ENCODE results near the gene MYMK. TPM values are rescaled to one million over a fixed set of nuclear protein-coding genes. Genes with fewer than 3 reads are reported as not detected.

The MYMK gene
- total RNA-seq, 1 experiment from 2014 or later, result not detected

GRCh38 chr9:133560311-133560710, 35.6 kb upstream of the MYMK start:
- no TSS peak for BruUV-seq (replicated peaks)
- Mint-ChIP-seq H3K4me3 (ENCODE audit: low read depth, unreplicated experiment) (no peak overlapping the region), H3K4me1 (ENCODE audit: low read depth, unreplicated experiment) (no peaks in the 10 kb centered on the region), H3K9me3 (ENCODE audit: low read depth, unreplicated experiment) (no peaks in the 10 kb centered on the region), H3K27ac (ENCODE audit: unreplicated experiment) (no peak overlapping the region), H3K36me3 (ENCODE audit: insufficient read depth, unreplicated experiment) (no peaks in the 10 kb centered on the region), H3K27me3 (ENCODE audit: unreplicated experiment) (peaks cover 34% of the 10 kb centered on the region)
- CTCF ChIA-PET, result no interaction called here
- no peak for DNase-seq
- no peak for TF ChIP-seq CTCF (IDR thresholded peaks at IDR 0.05; ENCODE audit: unreplicated experiment)
- intact Hi-C loops (cut with micrococcal nuclease; ENCODE audit: unreplicated experiment), result no loop called here

- H3K4me1 Mint-ChIP-seq (ENCODE audit: low read depth, unreplicated experiment), result no peaks in the 10 kb centered on the region
- H3K27ac Mint-ChIP-seq (ENCODE audit: unreplicated experiment), result no peak overlapping the region
- H3K36me3 Mint-ChIP-seq (ENCODE audit: insufficient read depth, unreplicated experiment), result no peaks in the 10 kb centered on the region
- intact Hi-C loops (cut with micrococcal nuclease; ENCODE audit: unreplicated experiment), result no loop called here
- no peaks in the 10 kb centered on the region for H3K9me3 Mint-ChIP-seq (ENCODE audit: low read depth, unreplicated experiment)
- peaks cover 19% of the 10 kb centered on the region for H3K27me3 Mint-ChIP-seq (ENCODE audit: unreplicated experiment)
- BruUV-seq (replicated peaks), result no TSS peak
- DNase-seq, result no peak
- no peak overlapping the region for H3K4me3 Mint-ChIP-seq (ENCODE audit: low read depth, unreplicated experiment)
- no peak for TF ChIP-seq CTCF (IDR thresholded peaks at IDR 0.05; ENCODE audit: unreplicated experiment)
- CTCF ChIA-PET, result no interaction called here
Observed at GRCh38 chr9:133558191-133559126, 33.7 kb upstream of the MYMK start.

GRCh38 chr9:133557581-133557980, 32.8 kb upstream of the MYMK start:
- CTCF ChIA-PET, result no interaction called here
- Mint-ChIP-seq H3K4me1 (ENCODE audit: low read depth, unreplicated experiment) (no peaks in the 10 kb centered on the region), H3K27me3 (ENCODE audit: unreplicated experiment) (peaks cover 18% of the 10 kb centered on the region), H3K4me3 (ENCODE audit: low read depth, unreplicated experiment) (no peak overlapping the region), H3K36me3 (ENCODE audit: insufficient read depth, unreplicated experiment) (no peaks in the 10 kb centered on the region), H3K27ac (ENCODE audit: unreplicated experiment) (no peak overlapping the region), H3K9me3 (ENCODE audit: low read depth, unreplicated experiment) (no peaks in the 10 kb centered on the region)
- DNase-seq, result no peak
- no peak for TF ChIP-seq CTCF (IDR thresholded peaks at IDR 0.05; ENCODE audit: unreplicated experiment)
- BruUV-seq (replicated peaks), result no TSS peak
- intact Hi-C loops (cut with micrococcal nuclease; ENCODE audit: unreplicated experiment), result no loop called here

- H3K9me3 Mint-ChIP-seq (ENCODE audit: low read depth, unreplicated experiment), result no peaks in the 10 kb centered on the region
- DNase-seq, result no peak
- no peaks in the 10 kb centered on the region for H3K4me1 Mint-ChIP-seq (ENCODE audit: low read depth, unreplicated experiment)
- intact Hi-C loops (cut with micrococcal nuclease; ENCODE audit: unreplicated experiment), result no loop called here
- H3K27ac Mint-ChIP-seq (ENCODE audit: unreplicated experiment), result no peak overlapping the region
- no peak overlapping the region for H3K4me3 Mint-ChIP-seq (ENCODE audit: low read depth, unreplicated experiment)
- H3K27me3 Mint-ChIP-seq (ENCODE audit: unreplicated experiment), result peaks cover 29% of the 10 kb centered on the region
- BruUV-seq (replicated peaks), result no TSS peak
- TF ChIP-seq CTCF (IDR thresholded peaks at IDR 0.05; ENCODE audit: unreplicated experiment), result no peak
- CTCF ChIA-PET, result no interaction called here
- H3K36me3 Mint-ChIP-seq (ENCODE audit: insufficient read depth, unreplicated experiment), result no peaks in the 10 kb centered on the region
Observed at GRCh38 chr9:133556354-133556753, 31.6 kb upstream of the MYMK start.

Measured in Calu3 (cell line).